H9 (cell line): Measurements from ENCODE around the gene NDRG2. TPM values are rescaled to one million over a fixed set of nuclear protein-coding genes. Genes with fewer than 3 reads are reported as not detected.

Experiments used
- DNase-seq: peaks from one replicate; pipeline ENCODE4 v3.0.0-alpha.2; 2017
- H2AFZ ChIP-seq: one replicate; pipeline ENCODE4 v1.6.1; 2013; ENCODE audit warnings: mild to moderate bottlenecking, low read length, control low read depth, moderate library complexity
- H2AK5ac ChIP-seq: 2 replicates; pipeline ENCODE4 v1.6.1; 2013; ENCODE audit warnings: low read length, control low read depth, mixed read lengths; ENCODE audit not compliant: insufficient read length
- H2BK120ac ChIP-seq: one replicate; pipeline ENCODE4 v1.6.1; 2013; ENCODE audit warnings: low read depth, mild to moderate bottlenecking, low read length, control low read depth, inconsistent platforms; ENCODE audit not compliant: poor library complexity, severe bottlenecking
- H2BK12ac ChIP-seq: 2 replicates; pipeline ENCODE4 v1.6.1; 2013; ENCODE audit warnings: low read length, control low read depth, mixed read lengths, low read depth; ENCODE audit not compliant: insufficient read length
- H2BK15ac ChIP-seq: 2 replicates; pipeline ENCODE4 v1.6.1; 2013; ENCODE audit warnings: low read depth, low read length, control low read depth
- H2BK20ac ChIP-seq: one replicate; pipeline ENCODE4 v1.6.1; 2013; ENCODE audit warnings: low read depth, mild to moderate bottlenecking, low read length, control low read depth, inconsistent platforms; ENCODE audit not compliant: poor library complexity, severe bottlenecking
- H2BK5ac ChIP-seq: 2 replicates; pipeline ENCODE4 v1.6.1; 2013; ENCODE audit warnings: low read length, control low read depth, mixed read lengths; ENCODE audit not compliant: insufficient read length
- H3K14ac ChIP-seq: 2 replicates; pipeline ENCODE4 v1.6.1; 2013; ENCODE audit warnings: low read length, control low read depth; ENCODE audit not compliant: insufficient read depth
- H3K18ac ChIP-seq: 2 replicates; pipeline ENCODE4 v1.6.1; 2013; ENCODE audit warnings: low read depth, mild to moderate bottlenecking, mixed read lengths, low read length, control low read depth; ENCODE audit not compliant: insufficient read length
- H3K23ac ChIP-seq: 2 replicates; pipeline ENCODE4 v1.6.1; 2013; ENCODE audit warnings: low read length, control low read depth, mixed read lengths, low read depth; ENCODE audit not compliant: insufficient read length
- H3K23me2 ChIP-seq: 2 replicates; pipeline ENCODE4 v1.6.1; 2013; ENCODE audit warnings: low read depth, mild to moderate bottlenecking, mixed read lengths, low read length, control low read depth; ENCODE audit not compliant: insufficient read length, poor library complexity, severe bottlenecking
- H3K27ac ChIP-seq: 2 replicates; pipeline ENCODE4 v1.5.1; 2013; ENCODE audit warnings: low read length, control low read depth, mixed read lengths, low read depth; ENCODE audit not compliant: insufficient read length
- H3K27me3 ChIP-seq: 2 replicates; pipeline ENCODE4 v1.6.1; 2013; ENCODE audit warnings: low read length, control low read depth, inconsistent platforms; ENCODE audit not compliant: insufficient read depth
- H3K4ac ChIP-seq: 2 replicates; pipeline ENCODE4 v1.6.1; 2013; ENCODE audit warnings: low read depth, mild to moderate bottlenecking, control low read depth, inconsistent platforms, low read length, moderate library complexity
- H3K4me1 ChIP-seq: 2 replicates; pipeline ENCODE4 v1.6.1; 2013; ENCODE audit warnings: low read length, control low read depth, inconsistent platforms; ENCODE audit not compliant: insufficient read depth
- H3K4me2 ChIP-seq: 2 replicates; pipeline ENCODE4 v1.6.1; 2013; ENCODE audit warnings: low read length, control low read depth, mixed read lengths; ENCODE audit not compliant: insufficient read length, insufficient read depth
- H3K56ac ChIP-seq: 2 replicates; pipeline ENCODE4 v1.6.1; 2013; ENCODE audit warnings: low read depth, mild to moderate bottlenecking, mixed read lengths, low read length, control low read depth; ENCODE audit not compliant: insufficient read length
- H3K79me1 ChIP-seq: 2 replicates; pipeline ENCODE4 v1.6.1; 2013; ENCODE audit warnings: low read depth, mild to moderate bottlenecking, moderate library complexity, low read length, control low read depth, inconsistent platforms; ENCODE audit not compliant: insufficient read depth, poor library complexity, severe bottlenecking
- H3K79me2 ChIP-seq: 2 replicates; pipeline ENCODE4 v1.6.1; 2013; ENCODE audit warnings: low read length, control low read depth, inconsistent platforms; ENCODE audit not compliant: insufficient read depth
- H3K9ac ChIP-seq: 2 replicates; pipeline ENCODE4 v1.6.1; 2013; ENCODE audit warnings: low read length, control low read depth, mixed read lengths; ENCODE audit not compliant: insufficient read length; ENCODE audit errors: extremely low read depth
- H3K9me3 ChIP-seq: one replicate; pipeline ENCODE4 v1.6.1; 2013; ENCODE audit warnings: low read depth, low read length, inconsistent platforms; ENCODE audit not compliant: control insufficient read depth
- H3T11ph ChIP-seq: one replicate; pipeline ENCODE4 v1.6.1; 2013; ENCODE audit warnings: mild to moderate bottlenecking, low read length, control low read depth, inconsistent platforms
- H4K20me1 ChIP-seq: one replicate; pipeline ENCODE4 v1.6.1; 2013; ENCODE audit not compliant: control insufficient read depth, insufficient read length, insufficient read depth
- H4K5ac ChIP-seq: 2 replicates; pipeline ENCODE4 v1.6.1; 2013; ENCODE audit warnings: low read depth, mild to moderate bottlenecking, mixed read lengths, low read length, control low read depth; ENCODE audit not compliant: insufficient read length
- H4K8ac ChIP-seq: replicated peaks from 2 replicates; pipeline ENCODE4 v1.6.1; 2013; ENCODE audit warnings: low read length, control low read depth, mixed read lengths, low read depth; ENCODE audit not compliant: insufficient read length
- H4K91ac ChIP-seq: 2 replicates; pipeline ENCODE4 v1.6.1; 2013; ENCODE audit warnings: low read depth, mild to moderate bottlenecking, moderate library complexity, mixed read lengths, low read length, control low read depth; ENCODE audit not compliant: insufficient read length
- H3K27ac Mint-ChIP-seq, 3 experiments: 2 replicates in 2 of 3; 3 replicates in 1 of 3; pipeline ENCODE4 v1.8.0; 2020 to 2021; ENCODE audit warnings: mixed read lengths in 3 of 3, mild to moderate bottlenecking in 1 of 3, moderate library complexity in 1 of 3
- H3K27me3 Mint-ChIP-seq: 2 replicates; pipeline ENCODE4 v1.8.0; 2021; ENCODE audit warnings: low read depth, mild to moderate bottlenecking, moderate library complexity, mixed read lengths
- H3K36me3 Mint-ChIP-seq, 3 experiments: 2 replicates in 2 of 3; 3 replicates in 1 of 3; pipeline ENCODE4 v1.8.0; 2020 to 2021; ENCODE audit warnings: low read depth in 3 of 3, mixed read lengths in 3 of 3; ENCODE audit not compliant: insufficient read depth in 1 of 3
- H3K4me1 Mint-ChIP-seq, 2 experiments: 2 replicates each; pipeline ENCODE4 v1.8.0; 2020; ENCODE audit warnings: mixed read lengths in 2 of 2
- H3K4me3 Mint-ChIP-seq, 2 experiments: 2 replicates in 1 of 2; 3 replicates in 1 of 2; pipeline ENCODE4 v1.8.0; 2020 to 2021; ENCODE audit warnings: mild to moderate bottlenecking in 2 of 2, mixed read lengths in 2 of 2, moderate library complexity in 1 of 2
- H3K9me3 Mint-ChIP-seq, 2 experiments: 2 replicates in 1 of 2; 3 replicates in 1 of 2; pipeline ENCODE4 v1.8.0; 2020; ENCODE audit warnings: mild to moderate bottlenecking in 2 of 2, mixed read lengths in 2 of 2, moderate library complexity in 1 of 2
- WGBS: extraction: QIAGEN DNeasy Blood & Tissue Kit; methylation state at CpG from one replicate; pipeline ENCODE4 v1.1.7; 2013; ENCODE audit warnings: missing lambda C conversion rate, low lambda C conversion rate, mixed read lengths; ENCODE audit not compliant: insufficient read length; ENCODE audit errors: extremely low coverage; 5-methylcytosine and 5-hydroxymethylcytosine counted together
- total RNA-seq: library from RNA; stranded (reverse); gene quantifications from 2 replicates; pipeline ENCODE4 v1.2.1, GENCODE V29; 2021
- TF ChIP-seq, protein P1 (sequence below): fragments of 200-600 bp; sonication (generic); conservative IDR thresholded peaks from 3 replicates; pipeline ENCODE4 v1.8.0; 2021; ENCODE audit warnings: antibody characterized with exemption, mild to moderate bottlenecking

The NDRG2 gene
- total RNA-seq, 1 experiment from 2014 or later: 20.6 TPM

DNA sequence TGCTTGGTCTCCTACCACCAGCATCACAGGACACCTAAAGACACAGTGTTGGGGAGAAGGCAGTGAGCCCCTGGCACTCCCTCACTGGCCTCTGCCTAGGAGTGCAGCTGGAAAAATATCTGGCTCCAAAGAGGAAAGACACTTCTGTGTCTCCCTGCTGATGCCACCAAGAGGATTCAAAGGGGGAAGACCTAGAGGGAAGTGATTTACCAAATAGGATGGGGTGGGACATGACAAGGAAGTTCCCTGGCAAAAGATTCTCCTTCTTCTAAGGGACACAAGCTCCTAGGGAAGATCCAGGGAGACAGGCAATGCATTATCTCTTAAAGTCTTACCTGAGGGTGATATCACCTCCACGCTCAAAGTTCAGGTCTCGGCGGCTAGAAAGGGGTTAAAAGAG, 6.1 kb downstream of the NDRG2 start:
- Histone ChIP-seq H3K4ac (no peak overlapping the region), H3K27me3 (peaks cover 2% of the 10 kb centered on the region; the same call in 1 of the 2 replicates), H3K9ac (no peak overlapping the region), H4K91ac (no peak overlapping the region), H2BK120ac (no peak overlapping the region), H3K23ac (no peak overlapping the region), H4K20me1 (no peaks in the 10 kb centered on the region), H3K18ac (no peak overlapping the region), H3K79me1 (no peaks in the 10 kb centered on the region), H4K5ac (no peak overlapping the region), H2AK5ac (no peak overlapping the region), H3T11ph (no peak overlapping the region), H3K79me2 (no peaks in the 10 kb centered on the region), H3K23me2 (no peaks in the 10 kb centered on the region), H3K27ac (no peak overlapping the region), H2AFZ (no peak overlapping the region), H3K14ac (no peak overlapping the region), H2BK15ac (no peak overlapping the region), H3K4me2 (no peak overlapping the region), H3K4me1 (no peaks in the 10 kb centered on the region; the same call in 1 of the 2 replicates), H3K9me3 (no peaks in the 10 kb centered on the region), H2BK5ac (no peak overlapping the region), H2BK20ac (no peak overlapping the region), H3K56ac (no peak overlapping the region), H2BK12ac (no peak overlapping the region), H4K8ac (no peak overlapping the region)
- no peak overlapping the region for H3K27ac Mint-ChIP-seq
- TF ChIP-seq, protein P1, sequence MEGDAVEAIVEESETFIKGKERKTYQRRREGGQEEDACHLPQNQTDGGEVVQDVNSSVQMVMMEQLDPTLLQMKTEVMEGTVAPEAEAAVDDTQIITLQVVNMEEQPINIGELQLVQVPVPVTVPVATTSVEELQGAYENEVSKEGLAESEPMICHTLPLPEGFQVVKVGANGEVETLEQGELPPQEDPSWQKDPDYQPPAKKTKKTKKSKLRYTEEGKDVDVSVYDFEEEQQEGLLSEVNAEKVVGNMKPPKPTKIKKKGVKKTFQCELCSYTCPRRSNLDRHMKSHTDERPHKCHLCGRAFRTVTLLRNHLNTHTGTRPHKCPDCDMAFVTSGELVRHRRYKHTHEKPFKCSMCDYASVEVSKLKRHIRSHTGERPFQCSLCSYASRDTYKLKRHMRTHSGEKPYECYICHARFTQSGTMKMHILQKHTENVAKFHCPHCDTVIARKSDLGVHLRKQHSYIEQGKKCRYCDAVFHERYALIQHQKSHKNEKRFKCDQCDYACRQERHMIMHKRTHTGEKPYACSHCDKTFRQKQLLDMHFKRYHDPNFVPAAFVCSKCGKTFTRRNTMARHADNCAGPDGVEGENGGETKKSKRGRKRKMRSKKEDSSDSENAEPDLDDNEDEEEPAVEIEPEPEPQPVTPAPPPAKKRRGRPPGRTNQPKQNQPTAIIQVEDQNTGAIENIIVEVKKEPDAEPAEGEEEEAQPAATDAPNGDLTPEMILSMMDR: no peak
- no peaks in the 10 kb centered on the region for H3K9me3 Mint-ChIP-seq
- H3K27me3 Mint-ChIP-seq: peaks cover 25% of the 10 kb centered on the region
- no peak for DNase-seq
- peaks cover 26% of the 10 kb centered on the region in 2 experiments for H3K4me1 Mint-ChIP-seq
- WGBS: no CpG with 5 or more reads among the region's 3 CpGs
- peaks cover 6 to 21% (median 8%) of the 10 kb centered on the region in 3 experiments; a peak in 4 of 7 replicates for H3K36me3 Mint-ChIP-seq
- H3K4me3 Mint-ChIP-seq: no peak overlapping the region
